Esophagus muscularis mucosa (tissue), 3 donors: ENCODE measurements around the gene PARD6B.
A peak's percentile ranks its signal among the peaks of the same experiment; 100 is the strongest.

Experiments used
- POLR2A ChIP-seq: fragments of 450-650 bp; IDR thresholded peaks from one replicate; pipeline ENCODE4 v1.6.1; 2017; ENCODE audit warnings: antibody characterized with exemption, moderate library complexity, mild to moderate bottlenecking, low read depth
- POLR2AphosphoS5 ChIP-seq, 2 donors: sonication (generic); formaldehyde crosslinking; IDR thresholded peaks; one replicate each; pipeline ENCODE4 v1.6.1; 2017; ENCODE audit warnings: antibody characterized with exemption in 2 of 2
- TF ChIP-seq, protein P1 (sequence below), 3 experiments: fragments of 200-600 bp in 2 of 3; fragments of 450-650 bp in 1 of 3; sonication (generic) in 2 of 3; IDR thresholded peaks; one replicate each; pipeline ENCODE4 v1.5.1; 2017 to 2019; ENCODE audit warnings: antibody characterized with exemption in 3 of 3, mild to moderate bottlenecking in 2 of 3, moderate library complexity in 1 of 3

DNA sequence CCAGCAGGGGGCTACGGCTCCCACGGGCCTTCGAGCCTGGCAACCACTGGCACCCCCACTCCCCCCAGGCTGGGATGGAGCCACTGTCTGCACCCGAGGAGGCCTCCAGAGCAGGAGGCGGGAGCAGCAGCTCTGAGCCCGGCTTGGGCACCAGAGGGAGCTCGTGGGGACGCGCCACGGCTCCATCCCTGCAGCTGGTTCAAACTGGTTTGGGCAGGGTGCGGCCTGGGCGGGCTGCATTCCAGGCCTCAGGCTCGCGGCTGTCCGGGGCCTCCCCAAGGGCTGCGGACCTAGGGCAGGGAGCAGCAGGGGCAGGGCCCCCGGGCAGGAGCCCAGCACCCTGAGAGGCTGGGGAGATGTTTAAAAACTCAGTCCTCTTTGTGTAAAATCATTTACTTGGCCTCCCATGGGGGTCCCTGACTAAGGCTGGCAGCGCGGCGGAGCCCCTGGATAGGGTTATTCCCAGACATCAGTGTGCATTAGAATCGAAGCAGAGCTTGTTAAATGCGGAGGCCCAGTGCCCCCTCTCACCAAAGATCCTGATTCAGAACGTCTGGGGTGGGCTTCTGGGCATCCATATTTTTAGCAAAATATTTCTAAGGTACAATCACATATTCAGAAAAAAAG is 59.4 kb downstream of the PARD6B start:
- no peak for TF ChIP-seq POLR2A
- TF ChIP-seq, protein P1, sequence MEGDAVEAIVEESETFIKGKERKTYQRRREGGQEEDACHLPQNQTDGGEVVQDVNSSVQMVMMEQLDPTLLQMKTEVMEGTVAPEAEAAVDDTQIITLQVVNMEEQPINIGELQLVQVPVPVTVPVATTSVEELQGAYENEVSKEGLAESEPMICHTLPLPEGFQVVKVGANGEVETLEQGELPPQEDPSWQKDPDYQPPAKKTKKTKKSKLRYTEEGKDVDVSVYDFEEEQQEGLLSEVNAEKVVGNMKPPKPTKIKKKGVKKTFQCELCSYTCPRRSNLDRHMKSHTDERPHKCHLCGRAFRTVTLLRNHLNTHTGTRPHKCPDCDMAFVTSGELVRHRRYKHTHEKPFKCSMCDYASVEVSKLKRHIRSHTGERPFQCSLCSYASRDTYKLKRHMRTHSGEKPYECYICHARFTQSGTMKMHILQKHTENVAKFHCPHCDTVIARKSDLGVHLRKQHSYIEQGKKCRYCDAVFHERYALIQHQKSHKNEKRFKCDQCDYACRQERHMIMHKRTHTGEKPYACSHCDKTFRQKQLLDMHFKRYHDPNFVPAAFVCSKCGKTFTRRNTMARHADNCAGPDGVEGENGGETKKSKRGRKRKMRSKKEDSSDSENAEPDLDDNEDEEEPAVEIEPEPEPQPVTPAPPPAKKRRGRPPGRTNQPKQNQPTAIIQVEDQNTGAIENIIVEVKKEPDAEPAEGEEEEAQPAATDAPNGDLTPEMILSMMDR (IDR thresholded peaks at IDR 0.05) = peak; percentile 83 to 86 (median 83)
- TF ChIP-seq POLR2AphosphoS5 (IDR thresholded peaks at IDR 0.05) = peak; percentile 73 to 89
